NCI-H1105 (cell line): ENCODE results near the gene AP1B1.

Source experiments
- DNase-seq: peaks from one replicate; lab custom pipeline; 2025; lab: John Stamatoyannopoulos, UW

Gene AP1B1

GRCh38 chr22:29300807-29301601 is 87.4 kb downstream of the AP1B1 start:
- no peak for DNase-seq

GRCh38 chr22:29300467-29300806 is 87.9 kb downstream of the AP1B1 start:
- DNase-seq, result no peak

GRCh38 chr22:29299136-29299900 is 89.1 kb downstream of the AP1B1 start:
- DNase-seq, result no peak

GRCh38 chr22:29298641-29299040 is 89.7 kb downstream of the AP1B1 start:
- DNase-seq, result no peak

GRCh38 chr22:29292379-29292778 is 96.0 kb downstream of the AP1B1 start:
- DNase-seq, result no peak

- DNase-seq, result no peak
Observed at GRCh38 chr22:29291215-29291614, 97.2 kb downstream of the AP1B1 start.

- DNase-seq, result no peak
Observed at GRCh38 chr22:29290061-29290460, 98.3 kb downstream of the AP1B1 start.

- no peak for DNase-seq
Observed at GRCh38 chr22:29288837-29289236, 99.5 kb downstream of the AP1B1 start.

GRCh38 chr22:29284196-29284595 is 104.2 kb downstream of the AP1B1 start:
- no peak for DNase-seq

GRCh38 chr22:29277927-29278326 is 110.4 kb downstream of the AP1B1 start:
- DNase-seq, result no peak
